IMR-90 (cell line): Measurements from ENCODE around the gene CDKL4. TPM values are rescaled to one million over a fixed set of nuclear protein-coding genes. Genes with fewer than 3 reads are reported as not detected.

Experiments
- ATAC-seq: fragments of 200-7000 bp; cut with Tn5 transposase; 2 replicates; pipeline ENCODE4 v1.9.1; 2020; ENCODE audit warnings: low read depth, mild to moderate bottlenecking, moderate library complexity
- BruUV-seq: library from RNA; stranded (reverse); fragments of 400-500 nt; replicated peaks from 2 replicates; lab custom pipeline; 2021; lab: Mats Ljungman, UMichigan
- CTCF ChIA-PET: fragments of 300-600 bp; formaldehyde crosslinking; extraction: SDS; loops from one replicate; lab custom pipeline; 2021; ENCODE audit warnings: antibody characterized with exemption; lab: Yijun Ruan, JAX
- POLR2A ChIA-PET: fragments of 300-600 bp; sonication (Branson Sonifier 250); formaldehyde crosslinking; loops from one replicate; lab custom pipeline; 2022; ENCODE audit warnings: antibody characterized with exemption; ENCODE audit not compliant: unreplicated experiment; lab: Charles Lee
- DNase-seq: peaks from one replicate; pipeline ENCODE4 v3.0.0; 2013
- H2AFZ ChIP-seq: replicated peaks from 2 replicates; pipeline ENCODE3; 2013; ENCODE audit warnings: low read length, mild to moderate bottlenecking; ENCODE audit not compliant: poor library complexity
- H2AK5ac ChIP-seq: 2 replicates; pipeline ENCODE4 v1.6.1; 2013; ENCODE audit warnings: low read depth, low read length, inconsistent platforms
- H2AK9ac ChIP-seq: replicated peaks from 2 replicates; pipeline ENCODE3; 2013; ENCODE audit warnings: mild to moderate bottlenecking, low read depth, low read length, moderate library complexity; ENCODE audit not compliant: poor library complexity
- H2BK120ac ChIP-seq: 2 replicates; pipeline ENCODE4 v1.6.1; 2013; ENCODE audit warnings: low read depth, low read length, inconsistent platforms
- H2BK15ac ChIP-seq: 3 replicates; pipeline ENCODE4 v1.6.1; 2013; ENCODE audit warnings: low read depth, low read length, inconsistent platforms
- H2BK20ac ChIP-seq: 2 replicates; pipeline ENCODE4 v1.6.1; 2013; ENCODE audit warnings: low read depth, mild to moderate bottlenecking, inconsistent platforms, low read length, moderate library complexity
- H2BK5ac ChIP-seq: 2 replicates; pipeline ENCODE4 v1.6.1; 2013; ENCODE audit warnings: mild to moderate bottlenecking, low read depth, low read length, inconsistent platforms; ENCODE audit not compliant: poor library complexity, severe bottlenecking
- H3K14ac ChIP-seq: replicated peaks from 2 replicates; pipeline ENCODE4 v1.6.1; 2013; ENCODE audit warnings: low read depth, low read length, inconsistent platforms
- H3K18ac ChIP-seq: 2 replicates; pipeline ENCODE4 v1.6.1; 2013; ENCODE audit warnings: low read depth, low read length, control low read depth
- H3K23ac ChIP-seq: 2 replicates; pipeline ENCODE4 v1.6.1; 2013; ENCODE audit warnings: low read depth, low read length, inconsistent platforms
- H3K27ac ChIP-seq: 2 replicates; pipeline ENCODE4 v1.5.1; 2013; ENCODE audit warnings: mild to moderate bottlenecking, control low read depth, low read length; ENCODE audit not compliant: insufficient read depth
- H3K27me3 ChIP-seq: 2 replicates; pipeline ENCODE4 v1.6.1; 2013; ENCODE audit warnings: low read length; ENCODE audit not compliant: control insufficient read depth, insufficient read depth
- H3K36me3 ChIP-seq: 2 replicates; pipeline ENCODE4 v1.6.1; 2013; ENCODE audit warnings: low read length, mixed read lengths; ENCODE audit not compliant: control insufficient read depth, insufficient read depth
- H3K4ac ChIP-seq: 2 replicates; pipeline ENCODE4 v1.6.1; 2013; ENCODE audit warnings: low read depth, low read length, inconsistent platforms
- H3K4me1 ChIP-seq: 2 replicates; pipeline ENCODE4 v1.6.1; 2013; ENCODE audit warnings: low read length, mixed read lengths; ENCODE audit not compliant: control insufficient read depth, insufficient read depth
- H3K4me2 ChIP-seq: 2 replicates; pipeline ENCODE4 v1.6.1; 2013; ENCODE audit warnings: low read depth, mild to moderate bottlenecking, control low read depth, low read length, moderate library complexity
- H3K4me3 ChIP-seq: 2 replicates; pipeline ENCODE4 v1.5.1; 2013; ENCODE audit warnings: low read depth, mild to moderate bottlenecking, control low read depth, low read length, moderate library complexity; ENCODE audit not compliant: insufficient read depth
- H3K56ac ChIP-seq: 2 replicates; pipeline ENCODE4 v1.6.1; 2013; ENCODE audit warnings: low read length, inconsistent platforms; ENCODE audit not compliant: insufficient read depth; ENCODE audit errors: extremely low read depth
- H3K79me1 ChIP-seq, 2 experiments: 2 replicates each; pipeline ENCODE4 v1.6.1; 2013; ENCODE audit warnings: low read length in 2 of 2, inconsistent platforms in 1 of 2, low read depth in 1 of 2
- H3K9ac ChIP-seq: 2 replicates; pipeline ENCODE4 v1.6.1; 2013; ENCODE audit warnings: low read depth, low read length, control low read depth
- H3K9me1 ChIP-seq: 2 replicates; pipeline ENCODE4 v1.6.1; 2013; ENCODE audit warnings: low read length, inconsistent platforms; ENCODE audit not compliant: insufficient read depth
- H3K9me3 ChIP-seq: 2 replicates; pipeline ENCODE4 v1.6.1; 2013; ENCODE audit warnings: low read length; ENCODE audit not compliant: control insufficient read depth, insufficient read depth
- H4K20me1 ChIP-seq: 2 replicates; pipeline ENCODE4 v1.6.1; 2013; ENCODE audit warnings: low read length, inconsistent platforms; ENCODE audit not compliant: insufficient read depth
- H4K5ac ChIP-seq: 2 replicates; pipeline ENCODE4 v1.6.1; 2013; ENCODE audit warnings: mild to moderate bottlenecking, low read depth, low read length, control low read depth
- H4K8ac ChIP-seq, 2 experiments: 2 replicates each; pipeline ENCODE4 v1.6.1; 2013; ENCODE audit warnings: low read depth in 2 of 2, low read length in 2 of 2, control low read depth in 1 of 2, inconsistent platforms in 1 of 2
- H4K91ac ChIP-seq: 2 replicates; pipeline ENCODE4 v1.6.1; 2013; ENCODE audit warnings: low read depth, low read length, inconsistent platforms; ENCODE audit not compliant: insufficient read depth
- CHD1 ChIP-seq: IDR thresholded peaks from 2 replicates; pipeline ENCODE4 v1.6.1; 2012; ENCODE audit warnings: low read depth, low read length, improper control_type of control experiment
- MAZ ChIP-seq: IDR thresholded peaks from 2 replicates; pipeline ENCODE4 v1.6.1; 2012; ENCODE audit warnings: low read depth, mild to moderate bottlenecking, low read length, improper control_type of control experiment, moderate library complexity, borderline replicate concordance
- POLR2A ChIP-seq: IDR thresholded peaks from 2 replicates; pipeline ENCODE4 v1.6.1; 2012; ENCODE audit warnings: mild to moderate bottlenecking, low read depth, low read length
- RCOR1 ChIP-seq: IDR thresholded peaks from 2 replicates; pipeline ENCODE4 v1.6.1; 2012; ENCODE audit warnings: mild to moderate bottlenecking, low read length, improper control_type of control experiment; ENCODE audit not compliant: insufficient replicate concordance
- SMC3 ChIP-seq: fragments of 150-350 bp; IDR thresholded peaks from 2 replicates; pipeline ENCODE4 v1.6.1; 2016; ENCODE audit warnings: low read depth, mild to moderate bottlenecking, antibody characterized with exemption, low read length, moderate library complexity
- WGBS, 2 experiments: methylation state at CpG; one replicate each; pipeline versions ENCODE4 v1.1.5 to v1.1.7; 2013; ENCODE audit warnings: missing lambda C conversion rate in 2 of 2; ENCODE audit not compliant: insufficient read length in 1 of 2; ENCODE audit errors: extremely low coverage in 2 of 2; 5-methylcytosine and 5-hydroxymethylcytosine counted together
- dilution Hi-C: fragments of 300-500 bp; cut with HindIII; formaldehyde crosslinking; loops from one replicate; pipeline ENCODE4 v1.14.3; 2018; ENCODE audit warnings: low sequenced_read_pairs; ENCODE audit not compliant: unreplicated experiment
- in situ Hi-C: fragments of 300-500 bp; cut with MboI; formaldehyde crosslinking; loops from 3 replicates; pipeline ENCODE4 v1.14.3; 2019; ENCODE audit warnings: low sequenced_read_pairs, inconsistent platforms, mixed read lengths
- intact Hi-C: fragments of 100-400 bp; cut with micrococcal nuclease; formaldehyde crosslinking; loops from 2 replicates; pipeline ENCODE4 v1.10.0; 2022
- polyA plus RNA-seq, 3 experiments: library from polyadenylated mRNA; depleted of rRNA; stranded (reverse); fragments of >200 nt; gene quantifications; 2 replicates each; pipeline ENCODE4 v1.2.3, GENCODE V29; 2012; ENCODE audit warnings: low replicate concordance in 1 of 3
- total RNA-seq: library from RNA; depleted of rRNA; stranded (reverse); fragments of >200 nt; gene quantifications from 2 replicates; pipeline ENCODE4 v1.2.3, GENCODE V29; 2012

CDKL4 gene
- total and polyA plus RNA-seq, 2 of the 4 experiments (the other 2 are of a cell fraction), result not detected

- H2AFZ ChIP-seq, result no peak overlapping the region
- ChIA-PET CTCF (no interaction called here), POLR2A (no interaction called here)
- no peak overlapping the region for H2BK20ac ChIP-seq
- DNase-seq (no peak), ATAC-seq (no peak)
- no peak overlapping the region for H2AK5ac ChIP-seq
- WGBS, 2 experiments, result no CpG with 5 or more reads among the region's 1 CpG
- no peak overlapping the region for H4K5ac ChIP-seq
- H3K9ac ChIP-seq, result no peak overlapping the region
- dilution Hi-C loops (loop anchor here (25.0 kb wide), 1 partner anchor 126 kb away; no protein-coding TSS in a partner anchor), in situ Hi-C loops (no loop called here), intact Hi-C loops (no loop called here)
- no peak overlapping the region for H3K4ac ChIP-seq
- H3K9me3 ChIP-seq, result no peaks in the 10 kb centered on the region
- H3K4me2 ChIP-seq, result no peak overlapping the region
- no peak overlapping the region for H2BK5ac ChIP-seq
- no peak overlapping the region for H3K23ac ChIP-seq
- H3K27ac ChIP-seq, result no peak overlapping the region
- no peak overlapping the region for H2AK9ac ChIP-seq
- no peak overlapping the region for H4K91ac ChIP-seq
- no peak overlapping the region for H3K14ac ChIP-seq
- no peak overlapping the region for H3K18ac ChIP-seq
- H3K27me3 ChIP-seq, result no peaks in the 10 kb centered on the region
- H3K4me1 ChIP-seq, result no peaks in the 10 kb centered on the region
- TF ChIP-seq MAZ (no peak), SMC3 (no peak), CHD1 (no peak), RCOR1 (no peak), POLR2A (no peak)
- no peaks in the 10 kb centered on the region for H3K36me3 ChIP-seq
- no peak overlapping the region for H3K4me3 ChIP-seq
- BruUV-seq, result no TSS peak
- H2BK15ac ChIP-seq, result no peak overlapping the region
- H3K79me1 ChIP-seq, result no peaks in the 10 kb centered on the region
- H2BK120ac ChIP-seq, result no peak overlapping the region
- no peaks in the 10 kb centered on the region for H4K20me1 ChIP-seq
- H3K56ac ChIP-seq, result no peak overlapping the region
- no peaks in the 10 kb centered on the region for H3K9me1 ChIP-seq
- H4K8ac ChIP-seq, result no peak overlapping the region
These were observed 30.8 kb downstream of the CDKL4 start for GRCh38 chr2:39213015-39213414.
